HUES48 (cell line): Measurements from ENCODE around the gene PBX1.
"Not testable (repeated sequence)": the region's sequence is repeated elsewhere in the genome, so short reads cannot be mapped to it uniquely, and the experiment has no call there.

ENCODE experiments used
- H3K27ac ChIP-seq: one replicate; pipeline ENCODE4 v1.7.0; 2013; ENCODE audit warnings: low read depth, low read length, inconsistent platforms
- H3K27me3 ChIP-seq: 2 replicates; pipeline ENCODE4 v1.6.1; 2013; ENCODE audit warnings: mild to moderate bottlenecking, low read length; ENCODE audit not compliant: control insufficient read depth, insufficient read depth
- H3K36me3 ChIP-seq: 2 replicates; pipeline ENCODE4 v1.6.1; 2013; ENCODE audit warnings: low read length; ENCODE audit not compliant: control insufficient read depth, insufficient read depth
- H3K4me1 ChIP-seq: 2 replicates; pipeline ENCODE4 v1.6.1; 2013; ENCODE audit warnings: mild to moderate bottlenecking, low read length; ENCODE audit not compliant: control insufficient read depth, insufficient read depth
- H3K4me3 ChIP-seq: 2 replicates; pipeline ENCODE4 v1.5.1; 2013; ENCODE audit warnings: mild to moderate bottlenecking, low read depth, low read length
- H3K9ac ChIP-seq: 2 replicates; pipeline ENCODE4 v1.6.1; 2013; ENCODE audit warnings: mild to moderate bottlenecking, low read depth, low read length, moderate library complexity
- H3K9me3 ChIP-seq: 2 replicates; pipeline ENCODE4 v1.6.1; 2013; ENCODE audit warnings: low read length; ENCODE audit not compliant: control insufficient read depth, insufficient read depth

The PBX1 gene

DNA sequence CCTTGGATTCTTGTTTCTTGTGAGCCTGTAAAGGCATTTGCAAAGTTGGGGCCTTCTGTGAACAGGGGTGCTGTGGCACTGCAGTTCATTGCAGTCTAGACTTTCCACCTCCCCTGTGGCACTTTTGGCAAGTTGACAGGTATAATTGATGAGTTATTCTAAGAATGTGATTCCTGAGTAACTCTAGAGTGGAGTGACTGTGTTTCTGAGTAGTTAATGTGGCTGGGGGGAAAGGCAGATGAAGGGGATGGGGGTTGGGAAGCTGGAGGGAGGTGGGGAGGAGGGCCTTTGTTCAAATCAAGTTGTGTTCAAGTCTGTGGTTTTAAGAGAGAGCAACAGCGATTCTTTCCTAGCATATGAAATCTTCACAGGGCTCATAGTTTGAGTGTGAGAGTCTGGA is 32.9 kb downstream of the PBX1 start:
- Histone ChIP-seq H3K9me3 (no peaks in the 10 kb centered on the region), H3K27me3 (no peaks in the 10 kb centered on the region), H3K9ac (no peak overlapping the region), H3K27ac (peak overlapping the region; percentile 58), H3K4me1 (peaks cover 73% of the 10 kb centered on the region), H3K4me3 (no peak overlapping the region), H3K36me3 (peaks cover 29% of the 10 kb centered on the region; the same call in 1 of the 2 replicates)

GRCh38 chr1:164592634-164593033 is 33.6 kb downstream of the PBX1 start:
- H3K27me3 ChIP-seq: no peaks in the 10 kb centered on the region
- H3K36me3 ChIP-seq: peaks cover 28% of the 10 kb centered on the region
- H3K9me3 ChIP-seq: no peaks in the 10 kb centered on the region
- H3K4me1 ChIP-seq: peaks cover 68% of the 10 kb centered on the region
- no peak overlapping the region for H3K4me3 ChIP-seq
- H3K27ac ChIP-seq: peak overlapping the region; percentile 46
- no peak overlapping the region for H3K9ac ChIP-seq

DNA sequence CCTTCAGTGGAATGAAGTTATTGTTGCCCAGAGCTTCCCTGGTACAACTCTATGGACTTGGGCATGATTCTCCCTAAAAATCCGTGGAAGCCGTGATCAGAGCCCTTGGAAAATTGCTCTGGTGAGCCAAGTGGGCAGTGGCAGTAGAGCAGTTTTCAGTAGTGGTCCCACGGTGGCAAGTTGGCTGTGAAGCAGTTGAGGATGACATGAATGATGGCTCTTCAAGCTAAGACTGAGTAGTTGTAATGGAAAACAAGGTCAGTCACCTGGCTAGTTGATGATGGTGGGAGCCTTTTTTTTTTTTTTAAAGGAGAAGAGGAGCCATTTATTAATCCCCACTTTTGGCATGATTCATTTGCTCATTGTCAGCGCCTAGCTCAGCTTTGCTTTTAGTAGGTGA is 36.2 kb downstream of the PBX1 start:
- H3K4me3 ChIP-seq: no peak overlapping the region
- peaks cover 71% of the 10 kb centered on the region for H3K4me1 ChIP-seq
- no peak overlapping the region for H3K9ac ChIP-seq
- H3K27ac ChIP-seq: no peak overlapping the region
- peaks cover 19% of the 10 kb centered on the region for H3K36me3 ChIP-seq
- no peaks in the 10 kb centered on the region for H3K9me3 ChIP-seq
- no peaks in the 10 kb centered on the region for H3K27me3 ChIP-seq

- Histone ChIP-seq H3K9ac (no peak overlapping the region), H3K4me1 (peaks cover 70% of the 10 kb centered on the region), H3K36me3 (peaks cover 19% of the 10 kb centered on the region), H3K9me3 (no peaks in the 10 kb centered on the region), H3K27me3 (no peaks in the 10 kb centered on the region), H3K27ac (no peak overlapping the region), H3K4me3 (no peak overlapping the region)
These were observed 37.2 kb downstream of the PBX1 start for GRCh38 chr1:164596172-164596571.

DNA sequence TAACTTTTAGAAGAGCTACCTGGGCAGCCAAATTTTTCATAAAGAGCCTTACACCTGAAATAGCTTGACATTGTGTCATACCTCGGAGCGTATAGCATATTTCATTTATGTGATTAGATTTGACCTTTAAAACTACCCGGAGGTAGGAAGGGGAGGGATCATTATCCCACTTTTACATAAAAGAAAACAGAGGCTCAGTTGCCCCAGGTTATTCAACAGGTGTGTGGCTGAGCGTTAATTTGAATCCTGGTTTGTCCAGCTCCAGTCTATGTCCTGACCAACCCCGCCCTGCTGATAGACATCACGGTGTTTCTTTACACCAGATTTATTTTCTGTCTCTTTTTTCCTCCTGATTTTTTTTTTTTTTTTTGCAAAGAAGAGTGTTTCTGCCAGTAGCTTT is 39.7 kb downstream of the PBX1 start:
- H3K36me3 ChIP-seq: peaks cover 24% of the 10 kb centered on the region
- H3K4me1 ChIP-seq: peaks cover 72% of the 10 kb centered on the region
- H3K9ac ChIP-seq: no peak overlapping the region
- no peaks in the 10 kb centered on the region for H3K9me3 ChIP-seq
- no peaks in the 10 kb centered on the region for H3K27me3 ChIP-seq
- H3K4me3 ChIP-seq: no peak overlapping the region
- peak overlapping the region; percentile 26 for H3K27ac ChIP-seq

DNA sequence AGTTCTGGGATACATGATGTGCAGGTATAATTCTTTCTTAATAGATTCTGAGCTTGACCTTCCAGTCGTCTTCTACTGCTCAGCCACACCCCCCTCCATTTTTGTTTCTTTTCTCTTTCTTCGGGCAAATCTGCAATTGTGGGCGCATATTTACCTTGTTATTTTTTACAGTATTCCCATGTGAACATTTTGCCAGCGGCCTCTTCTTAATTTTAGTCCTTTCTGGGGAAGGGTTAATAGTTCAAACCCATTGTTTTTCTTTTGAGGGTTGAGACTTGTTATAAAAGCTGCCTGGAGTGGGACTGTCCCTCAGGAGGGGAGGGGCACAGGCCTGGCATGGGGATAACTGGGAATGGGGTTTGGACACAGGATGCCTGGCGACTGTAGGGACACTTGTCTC is 40.3 kb downstream of the PBX1 start:
- H3K27ac ChIP-seq: no peak overlapping the region
- no peaks in the 10 kb centered on the region for H3K27me3 ChIP-seq
- peaks cover 28% of the 10 kb centered on the region for H3K36me3 ChIP-seq
- no peak overlapping the region for H3K4me3 ChIP-seq
- no peaks in the 10 kb centered on the region for H3K9me3 ChIP-seq
- H3K4me1 ChIP-seq: peaks cover 75% of the 10 kb centered on the region
- no peak overlapping the region for H3K9ac ChIP-seq

DNA sequence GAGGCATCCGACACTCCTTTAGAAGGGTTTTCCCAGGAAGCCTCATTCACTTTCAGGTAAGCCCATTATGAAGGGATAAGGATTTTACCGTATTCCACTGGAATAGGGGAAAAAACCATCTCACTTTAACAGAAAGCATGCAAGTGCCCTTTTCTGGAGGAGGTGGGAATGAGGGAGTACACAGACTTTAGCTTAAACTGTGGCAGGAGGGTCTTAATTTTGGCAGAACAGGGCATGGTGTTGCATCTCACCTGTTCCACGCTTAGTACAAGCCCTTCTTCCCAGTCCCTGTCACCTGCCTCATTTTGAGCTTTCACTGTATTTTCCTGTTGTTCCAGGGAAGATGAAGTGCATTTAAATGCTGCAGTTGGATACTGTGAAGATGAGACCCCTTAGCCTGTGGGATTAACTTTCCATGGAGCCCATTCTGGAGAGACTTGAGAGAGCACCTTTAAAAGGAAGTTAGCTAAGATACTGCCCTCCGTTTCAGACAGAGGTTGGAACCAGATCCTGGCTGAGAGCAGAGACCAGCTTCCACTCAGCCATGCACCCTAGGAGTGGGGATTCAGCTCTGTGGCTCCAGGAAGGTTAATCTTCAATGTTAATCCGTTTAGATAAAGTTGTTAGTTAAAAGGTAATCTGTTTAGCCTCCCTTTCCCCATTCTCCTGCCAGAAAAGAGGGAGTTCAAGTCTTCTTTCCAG is 42.6 kb downstream of the PBX1 start:
- H3K36me3 ChIP-seq: peaks cover 21% of the 10 kb centered on the region
- peak overlapping the region; percentile 82 for H3K27ac ChIP-seq
- no peaks in the 10 kb centered on the region for H3K9me3 ChIP-seq
- peak overlapping the region; percentile 1; the same call in 1 of the 2 replicates for H3K4me3 ChIP-seq
- no peaks in the 10 kb centered on the region for H3K27me3 ChIP-seq
- no peak overlapping the region for H3K9ac ChIP-seq
- peaks cover 83% of the 10 kb centered on the region for H3K4me1 ChIP-seq

DNA sequence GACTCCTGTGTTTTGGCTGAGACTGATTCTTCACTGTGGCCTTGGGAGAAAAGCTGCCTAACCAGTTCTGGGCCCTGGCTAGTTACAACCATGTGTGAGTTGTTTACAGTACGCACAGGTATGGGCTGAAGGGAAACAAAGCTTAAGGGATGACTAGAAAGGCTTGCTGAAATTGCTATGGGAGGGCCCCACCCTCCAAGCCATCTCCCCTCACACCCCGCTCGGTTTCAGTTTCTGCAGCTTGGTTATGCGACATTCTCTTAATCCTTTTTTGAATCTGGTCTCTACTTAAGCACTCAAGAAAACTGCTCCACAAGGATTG is 43.1 kb downstream of the PBX1 start:
- H3K27me3 ChIP-seq: no peaks in the 10 kb centered on the region
- peaks cover 16% of the 10 kb centered on the region for H3K36me3 ChIP-seq
- H3K9ac ChIP-seq: no peak overlapping the region; the same call in 1 of the 2 replicates
- H3K4me1 ChIP-seq: peaks cover 88% of the 10 kb centered on the region
- H3K4me3 ChIP-seq: peak overlapping the region; percentile 45; the same call in 1 of the 2 replicates
- H3K9me3 ChIP-seq: no peaks in the 10 kb centered on the region
- peak overlapping the region; percentile 82 for H3K27ac ChIP-seq

DNA sequence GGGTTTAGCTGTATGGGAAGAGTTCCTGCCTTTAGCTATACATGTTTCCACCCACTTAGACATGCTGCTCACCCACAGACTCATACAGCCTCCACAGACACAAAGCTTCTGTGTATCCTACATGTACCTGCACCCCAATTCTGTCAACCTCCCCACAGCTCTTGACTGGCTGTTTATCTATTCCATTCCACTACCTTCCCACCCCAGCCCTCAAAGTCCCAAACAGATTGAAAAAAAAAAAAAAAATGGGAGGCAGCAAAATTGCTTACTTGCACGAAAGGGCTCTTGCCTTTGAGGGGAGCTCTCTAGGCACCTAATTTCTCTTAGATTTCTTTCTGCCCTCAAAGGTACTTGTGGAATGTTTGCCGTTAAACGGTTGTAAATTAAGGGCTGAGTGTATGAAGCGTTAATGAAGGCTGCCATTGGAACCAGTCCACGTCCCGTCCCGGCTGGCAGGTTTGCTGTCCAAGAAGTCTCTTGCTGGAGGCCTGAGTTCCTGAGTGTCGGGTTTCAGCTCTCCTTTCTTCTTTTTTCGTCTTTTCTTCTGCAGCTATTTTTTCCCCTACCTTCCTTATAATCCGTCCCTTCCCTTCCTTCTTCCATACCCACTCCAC is 43.6 kb downstream of the PBX1 start:
- H3K9me3 ChIP-seq: no peaks in the 10 kb centered on the region
- H3K4me1 ChIP-seq: peaks cover 91% of the 10 kb centered on the region
- H3K36me3 ChIP-seq: peaks cover 12% of the 10 kb centered on the region; the same call in 1 of the 2 replicates
- H3K9ac ChIP-seq: peak overlapping the region; percentile 9; the same call in 1 of the 2 replicates
- H3K27me3 ChIP-seq: no peaks in the 10 kb centered on the region
- peak overlapping the region; percentile 82 for H3K27ac ChIP-seq
- H3K4me3 ChIP-seq: peak overlapping the region; percentile 45

GRCh38 chr1:164603805-164604204 is 44.8 kb downstream of the PBX1 start:
- H3K4me3 ChIP-seq, H3K27me3 ChIP-seq, H3K9me3 ChIP-seq, H3K27ac ChIP-seq, H3K9ac ChIP-seq: not testable (repeated sequence)
- H3K36me3 ChIP-seq: peaks cover 12% of the 10 kb centered on the region; the same call in 1 of the 2 replicates
- peaks cover 91% of the 10 kb centered on the region for H3K4me1 ChIP-seq

GRCh38 chr1:164604541-164604940 is 45.6 kb downstream of the PBX1 start:
- Histone ChIP-seq H3K4me3 (no peak overlapping the region), H3K9ac (no peak overlapping the region), H3K36me3 (peaks cover 12% of the 10 kb centered on the region; the same call in 1 of the 2 replicates), H3K4me1 (peaks cover 91% of the 10 kb centered on the region), H3K27ac (peak overlapping the region; percentile 72), H3K9me3 (no peaks in the 10 kb centered on the region), H3K27me3 (no peaks in the 10 kb centered on the region)
